ENCODE measurements around the gene SUSD6.

SUSD6 gene

GRCh38 chr14:69658664-69659261 lies 47.4 kb downstream of the SUSD6 start:
- DNase-seq (ENCODE audit: insufficient read length, low spot score) (no peak), FAIRE-seq (no peak)
- TF ChIP-seq POLR2A (IDR thresholded peaks at IDR 0.05; ENCODE audit: low read depth, low read length): no peak

- FAIRE-seq: no peak
- no peak for TF ChIP-seq POLR2A (IDR thresholded peaks at IDR 0.05; ENCODE audit: low read depth, low read length)
- no peak for DNase-seq (ENCODE audit: insufficient read length, low spot score)
These were observed 49.2 kb downstream of the SUSD6 start for GRCh38 chr14:69660344-69661193.

- FAIRE-seq (no peak), DNase-seq (ENCODE audit: insufficient read length, low spot score) (no peak)
- no peak for TF ChIP-seq POLR2A (IDR thresholded peaks at IDR 0.05; ENCODE audit: low read depth, low read length)
These were observed 49.8 kb downstream of the SUSD6 start for GRCh38 chr14:69661194-69661537.

GRCh38 chr14:69662636-69663299 lies 51.4 kb downstream of the SUSD6 start:
- TF ChIP-seq POLR2A (IDR thresholded peaks at IDR 0.05; ENCODE audit: low read depth, low read length): no peak
- FAIRE-seq (no peak), DNase-seq (ENCODE audit: insufficient read length, low spot score) (no peak)

GRCh38 chr14:69663300-69663643 lies 51.9 kb downstream of the SUSD6 start:
- FAIRE-seq: no peak
- no peak for TF ChIP-seq POLR2A (IDR thresholded peaks at IDR 0.05; ENCODE audit: low read depth, low read length)
- no peak for DNase-seq (ENCODE audit: insufficient read length, low spot score)

- FAIRE-seq: no peak
- no peak for TF ChIP-seq POLR2A (IDR thresholded peaks at IDR 0.05; ENCODE audit: low read depth, low read length)
- DNase-seq (ENCODE audit: insufficient read length, low spot score): no peak
These were observed 52.9 kb downstream of the SUSD6 start for GRCh38 chr14:69664265-69664664.

GRCh38 chr14:69664865-69665526 lies 53.6 kb downstream of the SUSD6 start:
- no peak for TF ChIP-seq POLR2A (IDR thresholded peaks at IDR 0.05; ENCODE audit: low read depth, low read length)
- FAIRE-seq (no peak), DNase-seq (ENCODE audit: insufficient read length, low spot score) (no peak)

- DNase-seq (ENCODE audit: insufficient read length, low spot score) (no peak), FAIRE-seq (no peak)
- TF ChIP-seq POLR2A (IDR thresholded peaks at IDR 0.05; ENCODE audit: low read depth, low read length): no peak
These were observed 54.2 kb downstream of the SUSD6 start for GRCh38 chr14:69665631-69666030.

GRCh38 chr14:69666112-69666511 lies 54.7 kb downstream of the SUSD6 start:
- DNase-seq (ENCODE audit: insufficient read length, low spot score) (no peak), FAIRE-seq (no peak)
- no peak for TF ChIP-seq POLR2A (IDR thresholded peaks at IDR 0.05; ENCODE audit: low read depth, low read length)

- no peak for TF ChIP-seq POLR2A (IDR thresholded peaks at IDR 0.05; ENCODE audit: low read depth, low read length)
- DNase-seq (ENCODE audit: insufficient read length, low spot score) (no peak), FAIRE-seq (no peak)
These were observed 55.4 kb downstream of the SUSD6 start for GRCh38 chr14:69666690-69667211.

- no peak for DNase-seq (ENCODE audit: insufficient read length, low spot score)
- TF ChIP-seq POLR2A (IDR thresholded peaks at IDR 0.05; ENCODE audit: low read depth, low read length): no peak
- no peak for FAIRE-seq
These were observed 56.5 kb downstream of the SUSD6 start for GRCh38 chr14:69667938-69668335.

GRCh38 chr14:69669375-69669774 lies 58.0 kb downstream of the SUSD6 start:
- DNase-seq (ENCODE audit: insufficient read length, low spot score) (no peak), FAIRE-seq (no peak)
- TF ChIP-seq POLR2A (IDR thresholded peaks at IDR 0.05; ENCODE audit: low read depth, low read length): no peak

GRCh38 chr14:69670093-69670492 lies 58.7 kb downstream of the SUSD6 start:
- no peak for TF ChIP-seq POLR2A (IDR thresholded peaks at IDR 0.05; ENCODE audit: low read depth, low read length)
- no peak for DNase-seq (ENCODE audit: insufficient read length, low spot score)
- no peak for FAIRE-seq

Data from H54 (cell line).